NCI-H1417 treated with DMSO at 0.1 percent for 48 hours (cell line): ENCODE results near the gene MPV17.
A peak's percentile ranks its signal among the peaks of the same experiment; 100 is the strongest.

Experiments
- DNase-seq: peaks from one replicate; lab custom pipeline; 2025; lab: John Stamatoyannopoulos, UW

MPV17 gene

DNA sequence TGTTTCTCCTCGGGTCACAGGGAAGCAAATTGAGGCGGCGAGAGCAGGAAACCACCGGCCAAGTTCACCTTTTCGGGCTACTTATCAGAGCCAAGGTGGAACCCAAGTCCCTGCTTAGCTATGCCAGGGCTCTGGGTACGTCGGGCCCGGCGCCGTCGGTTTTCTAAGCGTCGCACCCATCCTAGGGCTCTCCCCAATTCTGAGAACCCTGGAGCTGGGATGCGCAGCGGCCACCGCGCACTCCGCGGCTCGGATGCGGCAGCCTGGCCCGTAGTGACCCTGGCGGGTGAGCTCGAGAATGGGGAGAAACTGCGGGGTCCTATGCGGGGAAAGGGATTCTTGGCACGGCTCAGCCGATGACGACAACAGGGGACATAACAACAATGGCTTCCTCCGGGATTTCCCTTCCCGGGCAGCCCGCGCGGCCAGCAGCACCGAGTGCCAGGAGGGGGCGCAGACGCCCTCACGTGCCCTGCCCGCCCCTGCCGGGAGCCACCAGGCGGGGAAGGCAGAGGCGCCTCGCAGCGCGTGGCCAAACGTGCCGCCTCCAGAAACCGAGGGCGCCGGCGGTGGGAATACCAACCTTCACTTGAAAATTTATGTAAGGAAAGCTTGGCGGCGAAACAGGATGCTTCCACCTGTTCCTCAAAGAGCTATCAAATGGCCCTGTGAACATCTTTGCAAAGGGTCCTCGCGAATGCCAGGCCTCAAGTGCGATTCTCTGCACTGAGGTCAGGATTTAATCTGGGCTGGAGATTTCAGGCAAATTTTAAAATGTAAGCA lies 58.0 kb downstream of the MPV17 start:
- peak; percentile 32 for DNase-seq

DNA sequence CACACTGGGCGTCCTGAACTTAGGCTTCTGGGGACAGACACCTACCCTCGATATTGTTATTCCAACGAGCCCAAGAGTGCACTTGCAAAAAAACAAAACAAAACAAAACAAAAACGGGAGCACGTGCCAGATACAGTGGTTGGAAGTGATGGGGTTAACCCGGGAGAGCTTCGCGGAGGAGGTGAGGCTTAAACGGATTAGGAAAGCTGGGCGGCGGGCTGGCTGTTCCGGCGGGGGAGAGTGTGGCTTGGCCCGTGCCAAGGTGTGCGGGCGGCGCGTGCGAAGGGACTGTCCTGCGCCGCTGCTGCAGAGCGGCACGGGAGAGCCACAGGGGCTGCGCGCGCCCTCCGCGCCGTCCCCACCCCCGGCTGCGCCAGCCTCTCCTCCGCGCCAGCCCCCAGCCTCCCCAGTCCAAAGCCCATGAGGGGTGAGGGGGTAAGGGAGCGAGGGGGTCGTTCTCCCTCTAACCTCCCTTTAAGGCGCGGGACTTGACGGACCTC lies 58.6 kb downstream of the MPV17 start:
- DNase-seq = no peak

DNA sequence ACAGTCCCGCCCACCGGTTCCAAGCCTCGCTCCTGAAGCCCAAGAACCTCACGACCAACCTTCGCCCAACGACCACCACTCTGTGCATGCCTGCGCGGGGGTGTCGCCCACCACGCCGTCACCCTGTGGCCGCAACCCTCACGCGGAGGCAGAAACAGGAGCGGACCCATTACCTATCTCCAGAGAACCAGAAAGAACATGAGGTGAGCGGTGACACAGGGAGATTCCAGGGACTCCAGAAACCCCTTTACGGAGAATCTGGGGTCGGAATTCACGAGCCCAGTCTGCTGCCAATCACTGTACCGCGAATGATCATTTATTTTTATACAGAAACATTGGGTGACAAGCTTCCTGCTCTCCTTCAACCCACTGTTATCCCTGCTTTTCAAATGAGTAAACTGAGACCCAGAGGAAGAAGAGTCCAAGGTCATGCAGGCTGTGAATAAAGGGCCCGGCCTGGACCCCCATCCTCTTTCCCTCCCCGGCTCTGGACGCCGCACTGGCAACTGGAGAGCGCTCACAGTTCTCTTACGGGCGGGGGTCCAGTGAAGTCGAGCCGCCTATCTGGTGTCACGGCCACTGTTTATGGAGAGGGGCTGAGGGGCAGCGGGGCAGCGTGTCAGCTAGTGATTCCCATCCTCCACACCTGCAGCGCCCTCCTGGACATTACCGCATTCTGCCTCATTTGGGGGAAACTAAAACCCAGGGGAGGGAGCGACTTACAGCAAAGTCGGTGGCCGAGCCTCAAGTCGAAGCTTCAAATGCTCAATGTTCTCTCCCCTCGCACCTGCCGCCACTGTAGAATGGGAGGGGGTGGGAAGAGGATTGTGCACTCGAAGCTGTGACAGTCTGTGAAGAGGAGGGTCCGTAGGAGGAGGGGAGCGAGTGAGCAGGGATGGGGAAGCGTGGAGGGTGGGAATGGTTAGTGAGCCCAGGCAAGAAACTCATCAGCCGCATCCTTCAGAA lies 59.3 kb downstream of the MPV17 start:
- DNase-seq = no peak

DNA sequence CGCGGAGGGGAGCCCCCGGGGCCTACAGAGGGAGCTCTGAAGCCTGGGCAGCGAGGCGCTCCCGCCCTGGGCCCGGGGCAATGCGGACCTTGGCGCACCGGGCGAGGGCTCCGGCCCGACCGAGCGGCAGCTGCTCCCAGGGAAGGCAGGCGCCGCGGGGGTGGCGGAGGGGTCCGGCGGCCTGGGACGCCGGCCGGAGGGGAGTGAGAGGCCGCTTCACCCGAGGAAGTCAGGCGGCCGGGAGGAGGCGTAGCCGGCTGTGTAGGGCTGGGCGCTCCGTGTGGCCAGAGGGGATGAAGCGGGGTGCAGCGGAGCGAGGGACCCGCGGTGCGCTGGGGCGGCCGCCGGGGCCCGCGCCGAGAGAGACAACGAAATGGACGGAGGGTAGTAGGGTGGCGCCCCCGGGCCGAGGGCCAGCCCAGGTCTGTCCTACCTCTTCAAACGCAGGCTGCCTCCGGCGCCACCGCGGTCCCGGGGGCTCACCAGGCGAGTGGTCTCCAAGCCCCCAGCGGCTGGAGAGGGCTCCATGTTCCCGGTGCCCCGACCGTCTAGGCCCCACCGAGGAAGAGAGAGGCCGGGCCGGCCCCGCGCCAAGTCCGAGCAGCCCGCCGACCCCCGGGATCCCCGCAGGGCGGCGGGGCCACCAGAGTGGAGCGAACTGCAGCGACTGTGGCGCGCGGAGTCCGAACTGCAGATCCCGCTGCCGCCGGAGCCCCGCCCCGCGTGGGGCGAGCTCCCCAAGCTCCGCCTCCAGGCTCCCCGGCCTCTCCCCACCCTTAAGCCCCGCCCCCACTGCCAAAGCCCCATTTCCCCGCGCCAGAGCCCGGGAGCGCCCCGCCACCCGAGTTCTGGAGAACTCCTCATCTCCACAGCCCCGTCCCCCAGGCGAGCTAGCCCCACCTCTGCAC lies 60.3 kb downstream of the MPV17 start, which contains the start of gene SLC30A3:
SLC30A3 (minus strand) TSS at position 669 of the 908 bp plus-strand sequence; CDS start at position 528, 141 bp downstream.
- DNase-seq = no peak

DNA sequence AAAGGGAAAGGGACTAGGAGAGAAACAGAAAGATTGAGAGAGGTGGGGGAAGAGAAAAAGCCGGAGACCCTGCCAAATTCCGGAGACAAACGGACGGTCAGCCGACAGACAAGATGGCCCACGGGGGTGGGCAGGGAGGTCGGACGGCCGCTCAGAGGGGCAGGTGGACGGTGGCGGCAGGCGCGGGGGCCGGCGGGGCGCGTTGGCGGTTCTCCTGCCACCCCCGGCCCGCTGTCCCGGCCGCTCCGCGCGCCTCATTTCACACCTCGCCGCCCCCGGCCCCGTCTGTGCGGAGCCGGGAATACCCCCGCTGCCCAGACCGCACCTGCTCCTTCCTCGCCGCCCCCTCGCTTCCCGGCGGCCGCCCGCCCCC lies 61.0 kb downstream of the MPV17 start:
- no peak for DNase-seq

- DNase-seq = no peak
These were observed 61.5 kb downstream of the MPV17 start for GRCh38 chr2:27261241-27261925.
